ENCODE data around the gene SORCS2. TPM values are rescaled to one million over a fixed set of nuclear protein-coding genes. Genes with fewer than 3 reads are reported as not detected.

The SORCS2 gene
- total RNA-seq, 5 donors from 2014 or later (not counting 1 experiment from before 2014, with no cell fraction given) = 0.22 TPM; not detected in 4

- CTCF ChIA-PET = no interaction called here
- Histone ChIP-seq H3K4me1 (ENCODE audit: control insufficient read depth in 1 of 2, extremely low read depth in 1 of 2, insufficient read depth in 2 of 2, low read length in 2 of 2) (no peaks in the 10 kb centered on the region), H3K27me3 (replicated peaks in 1 of 2; ENCODE audit: control insufficient read depth in 2 of 2, extremely low read depth in 1 of 2, insufficient read depth in 2 of 2, low read length in 1 of 2) (peaks cover 0 to 15% of the 10 kb centered on the region in 2 experiments), H3K27ac (ENCODE audit: low read length) (no peak overlapping the region), H3K9me3 (no peaks in the 10 kb centered on the region), H3K36me3 (ENCODE audit: control insufficient read depth in 2 of 2, extremely low read depth in 1 of 2, insufficient read depth in 1 of 2, low read length in 1 of 2) (no peaks in the 10 kb centered on the region), H3K4me3 (ENCODE audit: control insufficient read depth in 1 of 2, extremely low read depth in 1 of 2, low read length in 1 of 2) (no peak overlapping the region)
- H3K4me1 Mint-ChIP-seq = no peaks in the 10 kb centered on the region
- no CpG with 5 or more reads among the region's 7 CpGs for WGBS (ENCODE audit: insufficient coverage)
- no peak for ATAC-seq (replicated peaks in 1 of 4)
- no peak overlapping the region for H3K4me3 Mint-ChIP-seq
- peaks cover 8 to 14% (median 12%) of the 10 kb centered on the region in 3 donors for H3K9me3 Mint-ChIP-seq
- H3K27me3 Mint-ChIP-seq = peaks cover 11 to 17% of the 10 kb centered on the region in 2 donors
- POLR2A ChIA-PET = no interaction called here
- no peak overlapping the region for H3K27ac Mint-ChIP-seq
- no peak for DNase-seq
- H3K36me3 Mint-ChIP-seq = no peaks in the 10 kb centered on the region
Observed at GRCh38 chr4:7347981-7348380, 155.6 kb downstream of the SORCS2 start.

GRCh38 chr4:7348946-7349900 is 156.9 kb downstream of the SORCS2 start:
- Mint-ChIP-seq H3K27me3 (peaks cover 17 to 18% of the 10 kb centered on the region in 2 donors), H3K4me3 (no peak overlapping the region), H3K36me3 (no peaks in the 10 kb centered on the region), H3K4me1 (no peaks in the 10 kb centered on the region), H3K9me3 (peaks cover 8 to 14% (median 12%) of the 10 kb centered on the region in 3 donors), H3K27ac (no peak overlapping the region)
- CTCF ChIA-PET = no interaction called here
- no peaks in the 10 kb centered on the region for H3K36me3 ChIP-seq (ENCODE audit: control insufficient read depth in 2 of 2, extremely low read depth in 1 of 2, insufficient read depth in 1 of 2, low read length in 1 of 2)
- no peaks in the 10 kb centered on the region for H3K4me1 ChIP-seq (ENCODE audit: control insufficient read depth in 1 of 2, extremely low read depth in 1 of 2, insufficient read depth in 2 of 2, low read length in 2 of 2)
- DNase-seq = no peak
- no peak overlapping the region for H3K4me3 ChIP-seq (ENCODE audit: control insufficient read depth in 1 of 2, extremely low read depth in 1 of 2, low read length in 1 of 2)
- no peaks in the 10 kb centered on the region for H3K9me3 ChIP-seq
- 83% methylated on average over 13 of the region's 18 CpGs for WGBS (ENCODE audit: insufficient coverage)
- no peak for ATAC-seq (replicated peaks in 1 of 4)
- peaks cover 0 to 20% of the 10 kb centered on the region in 2 experiments for H3K27me3 ChIP-seq (replicated peaks in 1 of 2; ENCODE audit: control insufficient read depth in 2 of 2, extremely low read depth in 1 of 2, insufficient read depth in 2 of 2, low read length in 1 of 2)
- POLR2A ChIA-PET = no interaction called here
- no peak overlapping the region for H3K27ac ChIP-seq (ENCODE audit: low read length)

GRCh38 chr4:7350396-7350795 is 158.1 kb downstream of the SORCS2 start:
- ChIA-PET POLR2A (no interaction called here), CTCF (no interaction called here)
- ATAC-seq (replicated peaks in 1 of 4) = no peak
- peaks cover 0 to 17% of the 10 kb centered on the region in 2 experiments for H3K27me3 ChIP-seq (replicated peaks in 1 of 2; ENCODE audit: control insufficient read depth in 2 of 2, extremely low read depth in 1 of 2, insufficient read depth in 2 of 2, low read length in 1 of 2)
- Mint-ChIP-seq H3K4me3 (no peak overlapping the region), H3K9me3 (peaks cover 8 to 14% (median 12%) of the 10 kb centered on the region in 3 donors), H3K27me3 (peaks cover 18 to 20% of the 10 kb centered on the region in 2 donors), H3K36me3 (no peaks in the 10 kb centered on the region), H3K27ac (no peak overlapping the region), H3K4me1 (no peaks in the 10 kb centered on the region)
- H3K36me3 ChIP-seq (ENCODE audit: control insufficient read depth in 2 of 2, extremely low read depth in 1 of 2, insufficient read depth in 1 of 2, low read length in 1 of 2) = no peaks in the 10 kb centered on the region
- H3K4me1 ChIP-seq (ENCODE audit: control insufficient read depth in 1 of 2, extremely low read depth in 1 of 2, insufficient read depth in 2 of 2, low read length in 2 of 2) = no peaks in the 10 kb centered on the region
- DNase-seq = no peak
- H3K4me3 ChIP-seq (ENCODE audit: control insufficient read depth in 1 of 2, extremely low read depth in 1 of 2, low read length in 1 of 2) = no peak overlapping the region
- 62% methylated on average over 6 of the region's 6 CpGs for WGBS (ENCODE audit: insufficient coverage)
- no peak overlapping the region for H3K27ac ChIP-seq (ENCODE audit: low read length)
- no peaks in the 10 kb centered on the region for H3K9me3 ChIP-seq

- no peaks in the 10 kb centered on the region for H3K9me3 ChIP-seq
- Mint-ChIP-seq H3K9me3 (peaks cover 6 to 8% (median 8%) of the 10 kb centered on the region in 3 donors), H3K4me3 (no peak overlapping the region), H3K27me3 (peaks cover 18 to 21% of the 10 kb centered on the region in 2 donors), H3K36me3 (no peaks in the 10 kb centered on the region), H3K4me1 (no peaks in the 10 kb centered on the region), H3K27ac (no peak overlapping the region)
- ChIA-PET POLR2A (no interaction called here), CTCF (no interaction called here)
- DNase-seq = no peak
- no peaks in the 10 kb centered on the region for H3K4me1 ChIP-seq (ENCODE audit: control insufficient read depth in 1 of 2, extremely low read depth in 1 of 2, insufficient read depth in 2 of 2, low read length in 2 of 2)
- H3K27ac ChIP-seq (ENCODE audit: low read length) = no peak overlapping the region
- ATAC-seq (replicated peaks in 1 of 4) = no peak
- peaks cover 0 to 17% of the 10 kb centered on the region in 2 experiments for H3K27me3 ChIP-seq (replicated peaks in 1 of 2; ENCODE audit: control insufficient read depth in 2 of 2, extremely low read depth in 1 of 2, insufficient read depth in 2 of 2, low read length in 1 of 2)
- H3K36me3 ChIP-seq (ENCODE audit: control insufficient read depth in 2 of 2, extremely low read depth in 1 of 2, insufficient read depth in 1 of 2, low read length in 1 of 2) = no peaks in the 10 kb centered on the region
- WGBS (ENCODE audit: insufficient coverage) = 66% methylated on average over 10 of the region's 12 CpGs
- no peak overlapping the region for H3K4me3 ChIP-seq (ENCODE audit: control insufficient read depth in 1 of 2, extremely low read depth in 1 of 2, low read length in 1 of 2)
Observed at GRCh38 chr4:7351014-7351413, 158.7 kb downstream of the SORCS2 start.

- WGBS (ENCODE audit: insufficient coverage) = 40% methylated on average over 1 of the region's 6 CpGs
- Histone ChIP-seq H3K36me3 (ENCODE audit: control insufficient read depth in 2 of 2, extremely low read depth in 1 of 2, insufficient read depth in 1 of 2, low read length in 1 of 2) (no peaks in the 10 kb centered on the region), H3K27ac (ENCODE audit: low read length) (no peak overlapping the region), H3K4me3 (ENCODE audit: control insufficient read depth in 1 of 2, extremely low read depth in 1 of 2, low read length in 1 of 2) (no peak overlapping the region), H3K27me3 (replicated peaks in 1 of 2; ENCODE audit: control insufficient read depth in 2 of 2, extremely low read depth in 1 of 2, insufficient read depth in 2 of 2, low read length in 1 of 2) (peaks cover 0 to 15% of the 10 kb centered on the region in 2 experiments), H3K9me3 (no peaks in the 10 kb centered on the region), H3K4me1 (ENCODE audit: control insufficient read depth in 1 of 2, extremely low read depth in 1 of 2, insufficient read depth in 2 of 2, low read length in 2 of 2) (no peaks in the 10 kb centered on the region)
- Mint-ChIP-seq H3K36me3 (no peaks in the 10 kb centered on the region), H3K4me1 (no peaks in the 10 kb centered on the region), H3K27me3 (peaks cover 18 to 21% of the 10 kb centered on the region in 2 donors), H3K27ac (no peak overlapping the region), H3K9me3 (peaks cover 0 to 4% (median 0%) of the 10 kb centered on the region in 3 donors), H3K4me3 (no peak overlapping the region)
- no peak for ATAC-seq (replicated peaks in 1 of 4)
- no peak for DNase-seq
- ChIA-PET CTCF (no interaction called here), POLR2A (no interaction called here)
Observed at GRCh38 chr4:7352486-7352885, 160.1 kb downstream of the SORCS2 start.

DNA sequence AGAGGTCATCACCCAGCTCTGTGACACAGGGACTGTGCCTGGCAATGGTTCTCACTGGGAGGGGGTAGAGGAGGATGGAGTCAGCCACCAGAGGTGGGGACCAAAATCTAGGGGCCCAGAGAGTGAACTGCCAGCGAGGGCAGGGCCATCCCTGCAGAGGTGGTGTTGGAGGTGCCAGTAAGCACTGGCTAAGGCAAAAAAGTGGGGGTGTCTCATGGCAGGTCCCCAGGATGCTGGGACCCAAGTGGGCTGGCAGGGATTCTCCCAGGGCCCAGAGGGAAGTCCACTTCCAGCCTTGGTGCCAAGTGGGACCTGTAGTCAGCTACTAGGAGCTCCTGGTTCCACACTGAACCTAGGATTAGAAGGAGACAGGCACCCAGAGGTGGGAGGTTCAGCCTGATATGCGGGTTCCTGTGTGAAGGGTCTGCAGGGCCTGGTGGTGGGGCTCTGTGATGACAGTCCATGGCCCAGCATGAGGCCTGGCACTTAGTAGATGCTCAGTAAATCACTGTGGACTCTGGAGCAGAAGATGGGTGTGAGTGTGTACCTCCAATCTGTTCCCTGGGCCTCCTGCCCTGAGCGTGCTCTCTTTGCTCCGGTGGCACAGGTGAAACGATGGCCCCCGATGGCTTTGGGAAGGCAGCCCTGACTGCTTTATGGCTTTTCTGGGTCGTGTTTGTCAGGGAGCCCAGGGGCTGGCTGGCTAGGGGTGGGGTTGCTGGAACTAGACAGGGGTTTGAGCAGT is 160.9 kb downstream of the SORCS2 start:
- ChIA-PET CTCF (no interaction called here), POLR2A (no interaction called here)
- 71% methylated on average over 6 of the region's 7 CpGs for WGBS (ENCODE audit: insufficient coverage)
- DNase-seq = no peak
- Mint-ChIP-seq H3K4me1 (no peaks in the 10 kb centered on the region), H3K27ac (no peak overlapping the region), H3K4me3 (no peak overlapping the region), H3K27me3 (peaks cover 18 to 21% of the 10 kb centered on the region in 2 donors), H3K36me3 (no peaks in the 10 kb centered on the region), H3K9me3 (no peaks in the 10 kb centered on the region)
- Histone ChIP-seq H3K9me3 (no peaks in the 10 kb centered on the region), H3K27me3 (replicated peaks in 1 of 2; ENCODE audit: control insufficient read depth in 2 of 2, extremely low read depth in 1 of 2, insufficient read depth in 2 of 2, low read length in 1 of 2) (peaks cover 0 to 15% of the 10 kb centered on the region in 2 experiments), H3K27ac (ENCODE audit: low read length) (no peak overlapping the region), H3K4me1 (ENCODE audit: control insufficient read depth in 1 of 2, extremely low read depth in 1 of 2, insufficient read depth in 2 of 2, low read length in 2 of 2) (no peaks in the 10 kb centered on the region), H3K36me3 (ENCODE audit: control insufficient read depth in 2 of 2, extremely low read depth in 1 of 2, insufficient read depth in 1 of 2, low read length in 1 of 2) (no peaks in the 10 kb centered on the region), H3K4me3 (ENCODE audit: control insufficient read depth in 1 of 2, extremely low read depth in 1 of 2, low read length in 1 of 2) (no peak overlapping the region)
- ATAC-seq (replicated peaks in 1 of 4) = no peak
